Esophagus muscularis mucosa (tissue), 4 donors: ENCODE results near the gene ZNF24. TPM values are rescaled to one million over a fixed set of nuclear protein-coding genes. Genes with fewer than 3 reads are reported as not detected.

ENCODE experiments used
- DNase-seq: peaks from one replicate; pipeline ENCODE4 v3.0.0-alpha.2; 2017; ENCODE audit errors: extremely low spot score
- H3K27ac ChIP-seq, 4 donors: fragments of 200-600 bp; sonication (generic); replicated peaks in 1 of 4; 1 replicate in 3 of 4; 2 replicates in 1 of 4; pipeline ENCODE4 v1.5.1; 2016 to 2019; ENCODE audit warnings: mild to moderate bottlenecking in 1 of 4
- H3K27me3 ChIP-seq, 4 donors: fragments of 200-600 bp; sonication (generic); one replicate each; pipeline versions ENCODE4 v1.5.1 to v1.6.0; 2016 to 2019
- H3K36me3 ChIP-seq, 4 donors: fragments of 200-600 bp; sonication (generic); one replicate each; pipeline ENCODE4 v1.5.1; 2016 to 2019
- H3K4me1 ChIP-seq, 4 donors: fragments of 200-600 bp; sonication (generic); one replicate each; pipeline ENCODE4 v1.5.1; 2016 to 2019
- H3K4me3 ChIP-seq, 4 donors: fragments of 200-600 bp; sonication (generic); 1 replicate in 2 of 4; 2 replicates in 2 of 4; pipeline ENCODE4 v1.5.1; 2016 to 2019; ENCODE audit warnings: mild to moderate bottlenecking in 4 of 4, moderate library complexity in 1 of 4
- H3K9me3 ChIP-seq, 4 donors: fragments of 200-600 bp; sonication (generic); 1 replicate in 3 of 4; 2 replicates in 1 of 4; pipeline ENCODE4 v1.5.1; 2016 to 2019
- CTCF ChIP-seq, 3 experiments: fragments of 200-600 bp in 2 of 3; fragments of 450-650 bp in 1 of 3; sonication (generic) in 2 of 3; IDR thresholded peaks; one replicate each; pipeline ENCODE4 v1.5.1; 2017 to 2019; ENCODE audit warnings: antibody characterized with exemption in 3 of 3, mild to moderate bottlenecking in 2 of 3, moderate library complexity in 1 of 3
- EP300 ChIP-seq: sonication (generic); formaldehyde crosslinking; IDR thresholded peaks from one replicate; pipeline ENCODE4 v1.6.1; 2017; ENCODE audit warnings: antibody characterized with exemption
- POLR2A ChIP-seq: fragments of 450-650 bp; IDR thresholded peaks from one replicate; pipeline ENCODE4 v1.6.1; 2017; ENCODE audit warnings: antibody characterized with exemption, moderate library complexity, mild to moderate bottlenecking, low read depth
- POLR2AphosphoS5 ChIP-seq, 2 donors: sonication (generic); formaldehyde crosslinking; IDR thresholded peaks; one replicate each; pipeline ENCODE4 v1.6.1; 2017; ENCODE audit warnings: antibody characterized with exemption in 2 of 2
- WGBS: methylation state at CpG from one replicate; pipeline ENCODE4 v1.1.5; 2018; 5-methylcytosine and 5-hydroxymethylcytosine counted together
- intact Hi-C: fragments of 100-400 bp; cut with DNase I; formaldehyde crosslinking; loops from one replicate; pipeline ENCODE4 v1.15.1; 2023
- total RNA-seq, 4 donors: library from RNA; depleted of rRNA; stranded (reverse); fragments of >200 nt; gene quantifications; one replicate each; pipeline versions ENCODE4 v1.1.0 to v1.2.1, GENCODE V29; 2016

Gene ZNF24
- total RNA-seq, 4 donors from 2014 or later = 31.2 to 41.1 (median 39.3) TPM

GRCh38 chr18:35352283-35352682, 8.1 kb upstream of the ZNF24 start:
- H3K27me3 ChIP-seq = no peaks in the 10 kb centered on the region
- H3K4me3 ChIP-seq = no peak overlapping the region
- no peak for DNase-seq
- 95% methylated on average over 2 of the region's 2 CpGs for WGBS
- peaks cover 0 to 8% (median 4%) of the 10 kb centered on the region in 4 donors for H3K9me3 ChIP-seq
- intact Hi-C loops = loop anchor here (10.0 kb wide), 1 partner anchor 347 kb away; no protein-coding TSS in a partner anchor
- TF ChIP-seq CTCF (IDR thresholded peaks at IDR 0.05) (no peak), POLR2AphosphoS5 (IDR thresholded peaks at IDR 0.05) (no peak), EP300 (no peak), POLR2A (no peak)
- H3K4me1 ChIP-seq = peaks cover 0 to 9% (median 0%) of the 10 kb centered on the region in 4 donors
- H3K27ac ChIP-seq = no peak overlapping the region
- H3K36me3 ChIP-seq = no peaks in the 10 kb centered on the region

GRCh38 chr18:35348001-35348400, 3.8 kb upstream of the ZNF24 start:
- H3K4me1 ChIP-seq = peaks cover 14 to 20% (median 16%) of the 10 kb centered on the region in 4 donors

GRCh38 chr18:35345950-35346349, 1.7 kb upstream of the ZNF24 start:
- H3K36me3 ChIP-seq = peaks cover 0 to 8% (median 0%) of the 10 kb centered on the region in 4 donors
- TF ChIP-seq POLR2A (no peak), CTCF (IDR thresholded peaks at IDR 0.05) (no peak), POLR2AphosphoS5 (IDR thresholded peaks at IDR 0.05) (no peak), EP300 (no peak)
- DNase-seq = no peak
- WGBS = 96% methylated on average over 1 of the region's 1 CpG
- no peaks in the 10 kb centered on the region for H3K9me3 ChIP-seq
- peak overlapping the region in 3 of 4 donors; percentile 36 to 100 (median 99) for H3K27ac ChIP-seq
- intact Hi-C loops = loop anchor here (5.0 kb wide), 1 partner anchor 109 kb away; no protein-coding TSS in a partner anchor
- H3K4me1 ChIP-seq = peaks cover 28 to 40% (median 36%) of the 10 kb centered on the region in 4 donors
- no peak overlapping the region for H3K4me3 ChIP-seq
- no peaks in the 10 kb centered on the region for H3K27me3 ChIP-seq

More at GRCh38 chr18:35348001-35348400, 3.8 kb upstream of the ZNF24 start:
- no peak overlapping the region for H3K4me3 ChIP-seq
- H3K27me3 ChIP-seq = no peaks in the 10 kb centered on the region
- H3K27ac ChIP-seq = no peak overlapping the region
- no peaks in the 10 kb centered on the region for H3K36me3 ChIP-seq
- H3K9me3 ChIP-seq = peaks cover 0 to 8% (median 4%) of the 10 kb centered on the region in 4 donors
- 77% methylated on average over 3 of the region's 3 CpGs for WGBS
- TF ChIP-seq EP300 (no peak), POLR2AphosphoS5 (IDR thresholded peaks at IDR 0.05) (no peak), CTCF (IDR thresholded peaks at IDR 0.05) (no peak), POLR2A (no peak)
- intact Hi-C loops = loop anchor here (5.0 kb wide), 1 partner anchor 111 kb away; no protein-coding TSS in a partner anchor
- DNase-seq = no peak

GRCh38 chr18:35345460-35345921, 1.3 kb upstream of the ZNF24 start:
- Histone ChIP-seq H3K4me3 (peak overlapping the region in 1 of 4 donors; percentile 2), H3K36me3 (peaks cover 0 to 8% (median 1%) of the 10 kb centered on the region in 4 donors), H3K27me3 (no peaks in the 10 kb centered on the region), H3K27ac (peak overlapping the region; percentile 36 to 100 (median 99)), H3K4me1 (peaks cover 28 to 45% (median 40%) of the 10 kb centered on the region in 4 donors), H3K9me3 (no peaks in the 10 kb centered on the region)
- intact Hi-C loops = loop anchor here (5.0 kb wide), 1 partner anchor 108 kb away; no protein-coding TSS in a partner anchor
- no peak for DNase-seq
- 48% methylated on average over 6 of the region's 6 CpGs for WGBS
- no peak for TF ChIP-seq EP300
- TF ChIP-seq POLR2A = no peak
- no peak for TF ChIP-seq CTCF (IDR thresholded peaks at IDR 0.05)
- no peak for TF ChIP-seq POLR2AphosphoS5 (IDR thresholded peaks at IDR 0.05)
